GM23248 (cell line): ENCODE results near the gene HSF2BP. TPM values are rescaled to one million over a fixed set of nuclear protein-coding genes. Genes with fewer than 3 reads are reported as not detected.
A peak's percentile ranks its signal among the peaks of the same experiment; 100 is the strongest.

Experiments
- DNase-seq: peaks from one replicate; pipeline ENCODE4 v3.0.0-alpha.2; 2015
- H2AFZ ChIP-seq: fragments of 200-600 bp; sonication (generic); 2 replicates; pipeline ENCODE4 v1.6.1; 2016; ENCODE audit warnings: antibody characterized with exemption
- H3F3A ChIP-seq: fragments of 200-600 bp; sonication (generic); 2 replicates; pipeline ENCODE4 v1.6.1; 2016; ENCODE audit warnings: mild to moderate bottlenecking, antibody characterized with exemption, mixed run types; ENCODE audit not compliant: insufficient read depth
- H3K27ac ChIP-seq: fragments of 200-600 bp; sonication (generic); 2 replicates; pipeline ENCODE4 v1.5.1; 2016; ENCODE audit warnings: mild to moderate bottlenecking
- H3K27me3 ChIP-seq: fragments of 200-600 bp; sonication (generic); replicated peaks from 2 replicates; pipeline ENCODE4 v1.6.1; 2016; ENCODE audit warnings: mild to moderate bottlenecking; ENCODE audit not compliant: insufficient read depth
- H3K36me3 ChIP-seq: fragments of 200-600 bp; sonication (generic); 2 replicates; pipeline ENCODE4 v1.6.1; 2016; ENCODE audit warnings: low read depth, mild to moderate bottlenecking
- H3K4me1 ChIP-seq: fragments of 200-600 bp; sonication (generic); 2 replicates; pipeline ENCODE4 v1.6.1; 2016; ENCODE audit warnings: mild to moderate bottlenecking; ENCODE audit not compliant: insufficient read depth
- H3K4me2 ChIP-seq: fragments of 200-600 bp; sonication (generic); one replicate; pipeline ENCODE4 v1.6.1; 2016; ENCODE audit warnings: mild to moderate bottlenecking; ENCODE audit not compliant: unreplicated experiment
- H3K4me3 ChIP-seq: fragments of 200-600 bp; sonication (generic); 2 replicates; pipeline ENCODE4 v1.5.1; 2016; ENCODE audit warnings: mild to moderate bottlenecking
- H3K79me2 ChIP-seq: fragments of 200-600 bp; sonication (generic); 2 replicates; pipeline ENCODE4 v1.6.1; 2016; ENCODE audit warnings: mild to moderate bottlenecking; ENCODE audit not compliant: insufficient read depth
- H3K9ac ChIP-seq: fragments of 200-600 bp; sonication (generic); 2 replicates; pipeline ENCODE4 v1.6.1; 2016; ENCODE audit warnings: mild to moderate bottlenecking
- H3K9me2 ChIP-seq: fragments of 200-600 bp; sonication (generic); 2 replicates; pipeline ENCODE4 v1.6.1; 2016; ENCODE audit warnings: mixed run types, mild to moderate bottlenecking, moderate library complexity; ENCODE audit not compliant: insufficient read depth
- H3K9me3 ChIP-seq: fragments of 200-600 bp; sonication (generic); one replicate; pipeline ENCODE4 v1.6.1; 2017; ENCODE audit warnings: low read depth
- H4K20me1 ChIP-seq: fragments of 200-600 bp; sonication (generic); 2 replicates; pipeline ENCODE4 v1.6.0; 2016; ENCODE audit not compliant: insufficient read depth
- EZH2 ChIP-seq: fragments of 200-600 bp; sonication (generic); IDR thresholded peaks from 2 replicates; pipeline ENCODE4 v1.6.1; 2018; ENCODE audit warnings: antibody characterized with exemption, mild to moderate bottlenecking; ENCODE audit not compliant: insufficient read depth, poor library complexity, severe bottlenecking
- EZH2phosphoT487 ChIP-seq: fragments of 200-600 bp; sonication (generic); IDR thresholded peaks from 2 replicates; pipeline ENCODE4 v1.6.1; 2018; ENCODE audit warnings: antibody characterized with exemption, moderate library complexity, mild to moderate bottlenecking, low read depth; ENCODE audit not compliant: insufficient read depth
- WGBS, 2 experiments: methylation state at CpG; one replicate each; pipeline ENCODE4 v1.1.6; 2015 to 2017; ENCODE audit warnings: low lambda C conversion rate in 2 of 2, low coverage in 1 of 2; ENCODE audit errors: missing lambda C conversion rate in 2 of 2; 5-methylcytosine and 5-hydroxymethylcytosine counted together
- in situ Hi-C: fragments of 300-500 bp; cut with MboI; formaldehyde crosslinking; loops from 2 replicates; pipeline ENCODE4 v1.15.0; 2020
- polyA plus RNA-seq: library from polyadenylated mRNA; unstranded; fragments of >200 nt; fragmentation: Nextera tagmentation; extraction: Ambion mirVana; gene quantifications from 2 replicates; pipeline ENCODE4 v1.2.1, GENCODE V29; 2016
- total RNA-seq: library from RNA; depleted of rRNA; stranded (reverse); fragments of >200 nt; shearing (Covaris generic); gene quantifications from 2 replicates; pipeline ENCODE4 v1.2.3, GENCODE V29; 2014

The HSF2BP gene
- total and polyA plus RNA-seq, 2 experiments from 2014 or later: 1.6 to 4.8 TPM

- no peaks in the 10 kb centered on the region for H3K9me2 ChIP-seq
- no peaks in the 10 kb centered on the region for H3K79me2 ChIP-seq
- no peak overlapping the region for H3K4me2 ChIP-seq
- H2AFZ ChIP-seq: no peak overlapping the region
- in situ Hi-C loops: no loop called here
- H3F3A ChIP-seq: peaks cover 43% of the 10 kb centered on the region
- no peak overlapping the region for H3K4me3 ChIP-seq
- no peaks in the 10 kb centered on the region for H3K27me3 ChIP-seq
- H4K20me1 ChIP-seq: no peaks in the 10 kb centered on the region
- DNase-seq: no peak
- no peak overlapping the region for H3K9ac ChIP-seq
- no peak overlapping the region for H3K27ac ChIP-seq
- peaks cover 59% of the 10 kb centered on the region for H3K4me1 ChIP-seq
- TF ChIP-seq EZH2phosphoT487 (no peak), EZH2 (no peak)
- 88 to 93% methylated on average over 5 of the region's 5 CpGs for WGBS, 2 experiments
- H3K36me3 ChIP-seq: no peaks in the 10 kb centered on the region
- no peaks in the 10 kb centered on the region for H3K9me3 ChIP-seq
Measured at GRCh38 chr21:43603233-43603626, 56.1 kb downstream of the HSF2BP start.

DNA sequence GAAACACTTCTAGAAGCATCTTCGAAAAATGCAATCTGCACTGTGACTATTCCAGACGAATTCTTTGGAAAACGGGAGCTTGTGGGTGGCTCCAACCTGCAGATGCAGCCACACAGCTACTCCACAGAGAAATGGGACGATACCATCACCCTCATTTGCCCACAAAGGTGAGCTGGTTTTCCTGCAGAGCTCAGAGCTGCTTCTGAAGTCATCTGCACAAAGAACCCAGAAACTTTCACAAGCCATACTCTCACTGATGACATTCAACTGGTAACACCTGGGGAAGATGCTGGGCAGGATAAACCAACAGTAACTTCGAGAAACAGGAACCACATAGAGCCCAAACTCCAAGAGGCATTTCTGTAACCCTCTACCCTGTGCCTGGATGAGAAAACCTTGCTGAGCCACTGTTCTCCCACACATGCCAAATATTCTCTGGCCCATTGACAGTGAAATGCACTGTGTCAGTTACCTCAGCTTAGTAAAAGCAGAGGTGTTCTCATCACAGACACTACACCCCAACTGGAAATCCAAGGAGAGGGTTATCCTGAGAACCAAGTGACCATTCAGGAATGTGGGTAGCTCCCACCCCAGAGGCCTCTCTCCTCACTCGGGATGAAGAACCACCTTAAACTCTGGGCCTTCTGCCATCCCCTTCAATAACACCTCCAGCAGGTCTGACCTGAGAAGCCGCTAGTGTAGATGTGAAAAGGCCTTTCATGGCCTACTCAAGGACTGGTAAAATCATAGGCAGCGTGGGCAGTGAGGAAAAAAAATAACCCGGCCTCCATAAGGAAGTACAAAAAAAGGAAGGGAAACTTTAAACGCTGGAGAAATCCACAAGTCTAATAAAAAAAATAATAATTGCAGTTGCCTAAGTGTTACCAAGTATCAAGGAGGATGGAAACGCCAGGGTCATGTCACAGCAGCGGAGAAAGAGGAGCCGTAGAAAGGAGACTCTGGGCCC lies 56.7 kb downstream of the HSF2BP start:
- peak overlapping the region; percentile 33; the same call in 1 of the 2 replicates for H2AFZ ChIP-seq
- H3K9me2 ChIP-seq: no peaks in the 10 kb centered on the region
- H3K9me3 ChIP-seq: no peaks in the 10 kb centered on the region
- H3K79me2 ChIP-seq: no peaks in the 10 kb centered on the region
- H4K20me1 ChIP-seq: no peaks in the 10 kb centered on the region
- peaks cover 59% of the 10 kb centered on the region for H3K4me1 ChIP-seq
- no peaks in the 10 kb centered on the region for H3K36me3 ChIP-seq
- in situ Hi-C loops: no loop called here
- 87 to 89% methylated on average over 13 of the region's 13 CpGs for WGBS, 2 experiments
- H3K27me3 ChIP-seq: no peaks in the 10 kb centered on the region
- H3K4me3 ChIP-seq: no peak overlapping the region
- DNase-seq: no peak
- no peak overlapping the region for H3K9ac ChIP-seq
- no peak overlapping the region for H3K4me2 ChIP-seq
- no peak for TF ChIP-seq EZH2
- no peak for TF ChIP-seq EZH2phosphoT487
- H3K27ac ChIP-seq: no peak overlapping the region
- peaks cover 43% of the 10 kb centered on the region for H3F3A ChIP-seq

- peak overlapping the region; percentile 37; the same call in 1 of the 2 replicates for H3K9ac ChIP-seq
Measured at GRCh38 chr21:43600642-43601402, 58.5 kb downstream of the HSF2BP start.

GRCh38 chr21:43599728-43600127 lies 59.6 kb downstream of the HSF2BP start:
- Histone ChIP-seq H3K4me2 (peak overlapping the region; percentile 27), H3K36me3 (no peaks in the 10 kb centered on the region), H3K27me3 (no peaks in the 10 kb centered on the region), H3F3A (peaks cover 53% of the 10 kb centered on the region), H2AFZ (no peak overlapping the region), H3K79me2 (no peaks in the 10 kb centered on the region), H3K4me3 (no peak overlapping the region), H3K9ac (peak overlapping the region; percentile 37; the same call in 1 of the 2 replicates), H3K9me2 (no peaks in the 10 kb centered on the region), H3K27ac (peak overlapping the region; percentile 80), H3K9me3 (no peaks in the 10 kb centered on the region), H3K4me1 (peaks cover 73% of the 10 kb centered on the region), H4K20me1 (no peaks in the 10 kb centered on the region)
- TF ChIP-seq EZH2phosphoT487 (no peak), EZH2 (no peak)
- in situ Hi-C loops: no loop called here
- WGBS, 2 experiments: 96 to 97% methylated on average over 5 of the region's 5 CpGs
- no peak for DNase-seq

More at GRCh38 chr21:43600642-43601402, 58.5 kb downstream of the HSF2BP start:
- Histone ChIP-seq H3K36me3 (no peaks in the 10 kb centered on the region), H3K4me1 (peaks cover 73% of the 10 kb centered on the region), H3K79me2 (no peaks in the 10 kb centered on the region), H3K4me3 (no peak overlapping the region), H4K20me1 (no peaks in the 10 kb centered on the region), H3K4me2 (peak overlapping the region; percentile 44), H3K27ac (peak overlapping the region; percentile 80), H3K27me3 (no peaks in the 10 kb centered on the region), H3F3A (peaks cover 53% of the 10 kb centered on the region), H2AFZ (no peak overlapping the region), H3K9me2 (no peaks in the 10 kb centered on the region), H3K9me3 (no peaks in the 10 kb centered on the region)
- in situ Hi-C loops: no loop called here
- WGBS, 2 experiments: 55 to 59% methylated on average over 12 of the region's 12 CpGs
- TF ChIP-seq EZH2: no peak
- TF ChIP-seq EZH2phosphoT487: no peak
- peak; percentile 91 for DNase-seq
